Measurements from ENCODE around the gene PRELID1. TPM values are rescaled to one million over a fixed set of nuclear protein-coding genes. Genes with fewer than 3 reads are reported as not detected.
"Not testable (repeated sequence)": the region's sequence is repeated elsewhere in the genome, so short reads cannot be mapped to it uniquely, and the experiment has no call there.

The PRELID1 gene
- total RNA-seq, 1 donor from 2014 or later = 229 TPM

- peak overlapping the region; percentile 69 for H3K27ac Mint-ChIP-seq
- no peaks in the 10 kb centered on the region for H3K27me3 Mint-ChIP-seq (ENCODE audit: low read depth)
- peak overlapping the region; percentile 97 for H3K4me3 Mint-ChIP-seq (ENCODE audit: low read depth)
- H3K4me1 Mint-ChIP-seq (ENCODE audit: low read depth) = peaks cover 56% of the 10 kb centered on the region
- intact Hi-C loops (cut with micrococcal nuclease) = loop anchor here (1.0 to 5.0 kb wide), 3 partner anchors 10 to 295 kb away; partner anchors contain the start of genes NSD1 and UIMC1
- no peaks in the 10 kb centered on the region for H3K9me3 Mint-ChIP-seq
- DNase-seq (ENCODE audit: low spot score) = no peak
- peaks cover 56% of the 10 kb centered on the region for H3K36me3 Mint-ChIP-seq (ENCODE audit: low read depth)
These were observed 1.1 kb upstream of the PRELID1 start for GRCh38 chr5:177302354-177303110.

GRCh38 chr5:177303925-177304391 is 359 bp downstream of the PRELID1 start:
- intact Hi-C loops (cut with micrococcal nuclease) = loop anchor here (1.0 to 5.0 kb wide), 3 partner anchors 8 to 297 kb away; partner anchors contain the start of genes NSD1 and UIMC1
- peak overlapping the region; percentile 97 for H3K4me3 Mint-ChIP-seq (ENCODE audit: low read depth)
- H3K27ac Mint-ChIP-seq = peak overlapping the region; percentile 87
- no peaks in the 10 kb centered on the region for H3K27me3 Mint-ChIP-seq (ENCODE audit: low read depth)
- H3K36me3 Mint-ChIP-seq (ENCODE audit: low read depth) = peaks cover 58% of the 10 kb centered on the region
- peaks cover 57% of the 10 kb centered on the region for H3K4me1 Mint-ChIP-seq (ENCODE audit: low read depth)
- H3K9me3 Mint-ChIP-seq = no peaks in the 10 kb centered on the region
- no peak for DNase-seq (ENCODE audit: low spot score)

GRCh38 chr5:177304392-177305119 is 957 bp downstream of the PRELID1 start:
- peak overlapping the region; percentile 87 for H3K27ac Mint-ChIP-seq
- intact Hi-C loops (cut with micrococcal nuclease) = loop anchor here (5.0 kb wide), 2 partner anchors 172 to 297 kb away; partner anchors contain the start of genes NSD1 and UIMC1
- no peaks in the 10 kb centered on the region for H3K9me3 Mint-ChIP-seq
- peaks cover 64% of the 10 kb centered on the region for H3K36me3 Mint-ChIP-seq (ENCODE audit: low read depth)
- no peak for DNase-seq (ENCODE audit: low spot score)
- no peaks in the 10 kb centered on the region for H3K27me3 Mint-ChIP-seq (ENCODE audit: low read depth)
- H3K4me3 Mint-ChIP-seq (ENCODE audit: low read depth) = peak overlapping the region; percentile 97
- H3K4me1 Mint-ChIP-seq (ENCODE audit: low read depth) = peaks cover 57% of the 10 kb centered on the region

- peak overlapping the region; percentile 38 for H3K4me3 Mint-ChIP-seq (ENCODE audit: low read depth)
- peaks cover 55% of the 10 kb centered on the region for H3K4me1 Mint-ChIP-seq (ENCODE audit: low read depth)
These were observed 2.6 kb downstream of the PRELID1 start for GRCh38 chr5:177306103-177306640.

DNA sequence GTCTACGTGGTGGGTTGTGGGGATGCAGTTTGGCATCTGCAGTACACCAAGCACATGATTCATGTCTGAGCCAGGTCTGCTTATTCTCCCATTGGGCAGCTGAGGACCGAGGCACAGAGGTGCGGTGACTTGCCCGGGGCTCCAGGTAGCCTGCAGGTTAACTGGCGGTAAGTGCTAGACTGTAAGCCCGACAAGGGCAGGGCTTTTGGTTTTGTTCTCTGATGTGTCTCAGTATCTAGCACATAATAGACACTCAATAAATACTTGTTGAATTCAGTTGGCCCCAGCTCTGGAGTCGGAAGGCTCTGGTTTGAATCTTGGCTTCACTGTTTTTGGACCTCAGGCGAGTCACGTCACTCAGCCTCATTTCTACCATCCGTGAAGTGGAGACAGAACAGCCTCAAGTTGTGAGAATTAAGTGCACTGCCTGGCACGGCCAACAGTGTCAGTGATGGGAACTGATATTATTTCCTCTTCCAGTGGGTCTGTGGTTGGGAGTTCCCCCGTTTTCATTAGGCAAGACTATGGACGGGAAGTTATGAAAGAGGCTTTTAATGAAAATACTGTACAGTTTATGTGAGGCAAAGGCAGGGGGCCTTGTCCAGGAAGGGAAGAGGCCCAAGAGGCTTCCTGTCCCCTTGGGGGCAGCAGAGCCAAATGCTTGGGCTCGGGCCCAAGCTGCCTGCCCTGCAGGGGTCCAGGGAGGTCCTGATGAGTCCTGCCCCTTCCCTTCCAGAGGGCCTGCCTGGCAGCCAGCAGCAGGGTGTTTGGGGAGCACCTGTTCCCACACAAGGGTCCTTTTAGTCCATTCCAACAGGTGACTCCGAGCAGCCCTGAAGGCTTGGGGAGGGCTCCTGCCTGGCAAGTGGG is 3.3 kb downstream of the PRELID1 start:
- no peak for DNase-seq (ENCODE audit: low spot score)
- Mint-ChIP-seq H3K4me1 (ENCODE audit: low read depth) (peaks cover 50% of the 10 kb centered on the region), H3K27ac (no peak overlapping the region), H3K9me3 (no peaks in the 10 kb centered on the region), H3K36me3 (ENCODE audit: low read depth) (peaks cover 55% of the 10 kb centered on the region), H3K4me3 (ENCODE audit: low read depth) (peak overlapping the region; percentile 7), H3K27me3 (ENCODE audit: low read depth) (no peaks in the 10 kb centered on the region)
- intact Hi-C loops (cut with micrococcal nuclease) = no loop called here

More at GRCh38 chr5:177306103-177306640, 2.6 kb downstream of the PRELID1 start:
- H3K27me3 Mint-ChIP-seq (ENCODE audit: low read depth); DNase-seq (ENCODE audit: low spot score); intact Hi-C loops (cut with micrococcal nuclease); H3K9me3 Mint-ChIP-seq: not testable (repeated sequence)
- Mint-ChIP-seq H3K27ac (peak overlapping the region; percentile 33), H3K36me3 (ENCODE audit: low read depth) (peaks cover 60% of the 10 kb centered on the region)

DNA sequence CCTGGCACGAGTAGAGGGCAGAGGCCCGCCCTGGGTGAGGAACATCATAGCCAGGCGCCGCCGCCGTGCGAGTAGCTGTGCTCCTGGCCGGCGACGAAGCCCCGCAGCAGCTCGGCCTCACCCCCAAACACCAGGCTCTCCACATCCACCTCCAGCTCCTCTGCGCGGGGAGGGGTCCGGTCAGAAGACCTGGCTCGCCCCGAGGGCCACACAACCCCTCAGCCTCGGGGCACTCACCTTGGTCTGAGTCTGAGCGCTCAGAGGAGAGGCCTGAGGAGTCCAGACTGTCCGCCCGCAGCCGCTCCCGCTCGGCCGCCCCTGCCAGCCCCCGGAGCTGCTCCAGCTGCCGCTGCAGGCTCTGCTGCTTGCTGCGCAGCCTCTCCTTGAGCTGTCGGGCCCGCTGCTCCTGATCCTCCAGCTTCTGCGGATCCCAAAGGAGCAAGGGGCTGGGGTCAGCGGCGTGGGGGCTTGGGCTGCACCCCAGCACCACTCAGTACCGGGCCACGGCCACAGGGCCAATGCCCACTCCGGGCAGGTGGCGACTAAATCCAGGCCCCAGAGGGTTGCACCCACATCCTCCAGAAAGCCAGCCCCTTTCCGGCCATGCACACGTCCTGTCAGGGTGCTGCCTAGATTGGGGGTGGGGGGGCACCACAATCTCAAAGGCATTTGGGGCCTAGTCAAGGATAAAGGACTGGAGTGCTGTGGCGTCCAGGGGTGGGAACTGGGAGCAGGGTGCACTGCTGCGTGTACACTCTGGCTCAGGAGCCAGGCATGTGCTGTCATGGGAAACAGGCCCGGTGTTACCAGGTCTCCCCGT is 4.2 kb downstream of the PRELID1 start:
- Mint-ChIP-seq H3K4me3 (ENCODE audit: low read depth) (no peak overlapping the region), H3K27ac (no peak overlapping the region), H3K4me1 (ENCODE audit: low read depth) (peaks cover 45% of the 10 kb centered on the region), H3K9me3 (no peaks in the 10 kb centered on the region), H3K36me3 (ENCODE audit: low read depth) (peaks cover 48% of the 10 kb centered on the region), H3K27me3 (ENCODE audit: low read depth) (no peaks in the 10 kb centered on the region)
- DNase-seq (ENCODE audit: low spot score) = no peak
- intact Hi-C loops (cut with micrococcal nuclease) = loop anchor here (2.0 kb wide), 2 partner anchors 193 to 195 kb away; no protein-coding TSS in a partner anchor

DNA sequence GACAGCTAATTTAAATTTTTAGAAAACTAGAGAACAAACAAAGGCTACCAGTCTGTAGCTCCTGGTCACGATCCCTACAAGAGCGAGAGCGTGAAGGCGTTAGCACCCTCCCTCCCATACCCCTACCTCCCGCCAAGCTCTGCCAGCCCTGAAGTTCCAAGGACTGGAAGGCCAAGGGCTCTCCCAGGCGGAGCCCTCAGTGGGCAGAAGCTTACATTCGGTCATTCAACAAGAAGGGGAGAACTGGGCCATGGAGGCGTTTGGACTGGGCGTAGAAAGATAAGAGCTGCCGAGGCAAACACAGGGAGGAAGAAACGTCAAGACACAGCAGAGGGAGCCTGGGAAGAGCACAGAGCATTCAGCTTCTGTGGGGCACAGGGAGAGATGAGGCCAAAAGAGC is 5.1 kb downstream of the PRELID1 start:
- peaks cover 52% of the 10 kb centered on the region for H3K4me1 Mint-ChIP-seq (ENCODE audit: low read depth)
- DNase-seq (ENCODE audit: low spot score) = no peak
- intact Hi-C loops (cut with micrococcal nuclease) = loop anchor here (2.0 kb wide), 2 partner anchors 192 to 196 kb away; no protein-coding TSS in a partner anchor
- H3K4me3 Mint-ChIP-seq (ENCODE audit: low read depth) = peak overlapping the region; percentile 17
- H3K9me3 Mint-ChIP-seq = no peaks in the 10 kb centered on the region
- H3K36me3 Mint-ChIP-seq (ENCODE audit: low read depth) = peaks cover 48% of the 10 kb centered on the region
- H3K27me3 Mint-ChIP-seq (ENCODE audit: low read depth) = no peaks in the 10 kb centered on the region
- no peak overlapping the region for H3K27ac Mint-ChIP-seq

- H3K9me3 Mint-ChIP-seq = no peaks in the 10 kb centered on the region
- H3K36me3 Mint-ChIP-seq (ENCODE audit: low read depth) = peaks cover 40% of the 10 kb centered on the region
- DNase-seq (ENCODE audit: low spot score) = peak; percentile 70
- peak overlapping the region; percentile 78 for H3K4me3 Mint-ChIP-seq (ENCODE audit: low read depth)
- peaks cover 49% of the 10 kb centered on the region for H3K4me1 Mint-ChIP-seq (ENCODE audit: low read depth)
- intact Hi-C loops (cut with micrococcal nuclease) = loop anchor here (2.0 to 5.0 kb wide), 3 partner anchors 53 to 197 kb away; no protein-coding TSS in a partner anchor
- peak overlapping the region; percentile 59 for H3K27ac Mint-ChIP-seq
- no peaks in the 10 kb centered on the region for H3K27me3 Mint-ChIP-seq (ENCODE audit: low read depth)
These were observed 6.0 kb downstream of the PRELID1 start for GRCh38 chr5:177309351-177310191.

- intact Hi-C loops (cut with micrococcal nuclease) = loop anchor here (5.0 kb wide), 1 partner anchor 52 kb away; no protein-coding TSS in a partner anchor
- no peak for DNase-seq (ENCODE audit: low spot score)
- H3K36me3 Mint-ChIP-seq (ENCODE audit: low read depth) = peaks cover 33% of the 10 kb centered on the region
- H3K4me1 Mint-ChIP-seq (ENCODE audit: low read depth) = peaks cover 44% of the 10 kb centered on the region
- no peak overlapping the region for H3K27ac Mint-ChIP-seq
- H3K4me3 Mint-ChIP-seq (ENCODE audit: low read depth) = peak overlapping the region; percentile 92
- no peaks in the 10 kb centered on the region for H3K27me3 Mint-ChIP-seq (ENCODE audit: low read depth)
- H3K9me3 Mint-ChIP-seq = no peaks in the 10 kb centered on the region
These were observed 6.7 kb downstream of the PRELID1 start for GRCh38 chr5:177310332-177310731.

DNA sequence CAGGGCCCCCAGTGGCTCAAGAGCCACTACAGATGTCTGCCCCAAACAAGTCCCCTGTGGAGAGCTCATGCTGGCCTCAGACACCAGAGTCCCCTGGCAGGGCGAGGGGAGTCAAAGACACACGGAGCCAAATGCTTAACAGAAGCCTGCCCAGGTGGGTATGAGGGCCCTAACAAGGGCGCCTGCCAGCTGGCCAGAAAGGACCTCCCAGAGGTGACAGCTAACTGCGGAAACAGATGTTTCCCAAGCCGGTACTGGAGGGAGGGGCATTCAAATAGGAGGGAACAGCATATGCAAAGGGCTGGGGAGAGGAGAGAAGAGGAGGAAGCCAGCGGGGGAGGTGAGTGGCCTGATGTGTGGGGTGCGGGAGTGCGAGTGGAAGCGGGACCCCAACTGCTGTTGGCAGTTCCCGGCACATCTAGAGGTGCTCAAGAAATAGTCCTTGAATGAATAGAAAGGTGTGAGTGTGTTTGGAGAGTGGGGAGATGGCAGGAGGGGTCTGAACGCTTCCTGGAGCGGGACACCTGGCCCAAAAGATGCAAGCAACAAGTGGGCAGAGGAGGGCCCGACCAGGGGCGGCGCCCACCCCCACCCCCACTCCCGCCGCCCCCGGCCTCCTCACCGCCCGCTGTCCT is 7.3 kb downstream of the PRELID1 start:
- peak overlapping the region; percentile 71 for H3K27ac Mint-ChIP-seq
- H3K9me3 Mint-ChIP-seq = no peaks in the 10 kb centered on the region
- DNase-seq (ENCODE audit: low spot score) = no peak
- H3K4me3 Mint-ChIP-seq (ENCODE audit: low read depth) = peak overlapping the region; percentile 92
- H3K27me3 Mint-ChIP-seq (ENCODE audit: low read depth) = no peaks in the 10 kb centered on the region
- H3K4me1 Mint-ChIP-seq (ENCODE audit: low read depth) = peaks cover 39% of the 10 kb centered on the region
- H3K36me3 Mint-ChIP-seq (ENCODE audit: low read depth) = peaks cover 28% of the 10 kb centered on the region
- intact Hi-C loops (cut with micrococcal nuclease) = loop anchor here (5.0 kb wide), 1 partner anchor 51 kb away; no protein-coding TSS in a partner anchor

All from activated T-helper 2 cell treated with anti-CD3 and anti-CD28 coated beads, Interferon-gamma antibody, Interleukin-2, Interleukin-4, amounts not matched to agents 10 μg/mL and 5 μg/mL and 100 μg/mL, durations not matched to agents 14 hours and 24 hours and 36 hours (primary cell).